PC-9 (cell line): ENCODE data around the gene CPB1. TPM values are rescaled to one million over a fixed set of nuclear protein-coding genes. Genes with fewer than 3 reads are reported as not detected.

Experiments
- BruUV-seq: library from RNA; stranded (reverse); fragments of 400-500 nt; replicated peaks from 2 replicates; lab custom pipeline; 2021; lab: Mats Ljungman, UMichigan
- CTCF ChIA-PET: fragments of 300-600 bp; sonication (Branson Sonifier 250); formaldehyde crosslinking; loops from one replicate; lab custom pipeline; 2022; ENCODE audit warnings: antibody characterized with exemption; lab: Charles Lee
- POLR2A ChIA-PET: fragments of 300-600 bp; sonication (Branson Sonifier 250); formaldehyde crosslinking; loops from one replicate; lab custom pipeline; 2022; ENCODE audit warnings: antibody characterized with exemption; ENCODE audit not compliant: unreplicated experiment; lab: Charles Lee
- DNase-seq, 2 experiments: peaks; one replicate each; pipeline versions ENCODE4 v3.0.0 to v3.0.0-alpha.2; 2015 to 2022; ENCODE audit warnings: mixed read lengths in 1 of 2
- H2AFZ ChIP-seq: fragments of 200-600 bp; sonication (generic); 2 replicates; pipeline ENCODE4 v1.8.1; 2017; ENCODE audit warnings: antibody characterized with exemption
- H3F3A ChIP-seq: fragments of 200-600 bp; sonication (generic); 2 replicates; pipeline ENCODE4 v1.8.1; 2017; ENCODE audit warnings: antibody characterized with exemption, mild to moderate bottlenecking, low read depth; ENCODE audit not compliant: insufficient read depth
- H3K27ac ChIP-seq: fragments of 200-600 bp; sonication (generic); 2 replicates; pipeline ENCODE4 v1.6.1; 2016; ENCODE audit warnings: mixed run types
- H3K27me3 ChIP-seq: fragments of 200-600 bp; sonication (generic); 2 replicates; pipeline ENCODE4 v1.6.1; 2016; ENCODE audit warnings: low read depth, mixed run types; ENCODE audit not compliant: insufficient read depth
- H3K36me3 ChIP-seq: fragments of 200-600 bp; sonication (generic); 2 replicates; pipeline ENCODE4 v1.6.1; 2016; ENCODE audit warnings: low read depth, mixed run types
- H3K4me1 ChIP-seq: fragments of 200-600 bp; sonication (generic); replicated peaks from 2 replicates; pipeline ENCODE4 v1.6.1; 2016; ENCODE audit warnings: mixed run types; ENCODE audit not compliant: insufficient read depth
- H3K4me2 ChIP-seq: fragments of 200-600 bp; sonication (generic); 2 replicates; pipeline ENCODE4 v1.6.1; 2017; ENCODE audit warnings: mixed run types
- H3K4me3 ChIP-seq: fragments of 200-600 bp; sonication (generic); 2 replicates; pipeline ENCODE4 v1.6.1; 2016; ENCODE audit warnings: mixed run types
- H3K79me2 ChIP-seq: fragments of 200-600 bp; sonication (generic); 2 replicates; pipeline ENCODE4 v1.6.1; 2017; ENCODE audit warnings: low read depth, mixed run types
- H3K9me2 ChIP-seq: fragments of 200-600 bp; sonication (generic); 2 replicates; pipeline ENCODE4 v1.8.1; 2017; ENCODE audit warnings: mild to moderate bottlenecking; ENCODE audit not compliant: insufficient read depth
- H3K9me3 ChIP-seq: fragments of 200-600 bp; sonication (generic); 2 replicates; pipeline ENCODE4 v1.8.1; 2016; ENCODE audit warnings: low read depth; ENCODE audit not compliant: insufficient read depth
- H4K20me1 ChIP-seq: fragments of 200-600 bp; sonication (generic); 2 replicates; pipeline ENCODE4 v1.8.1; 2017; ENCODE audit not compliant: insufficient read depth
- CTCF ChIP-seq: fragments of 200-600 bp; sonication (generic); conservative IDR thresholded peaks from 2 replicates; pipeline ENCODE4 v1.6.1; 2017; ENCODE audit warnings: mixed run types, antibody characterized with exemption, mild to moderate bottlenecking, moderate library complexity
- EZH2 ChIP-seq: fragments of 200-600 bp; sonication (generic); IDR thresholded peaks from 2 replicates; pipeline ENCODE4 v1.8.0; 2017; ENCODE audit warnings: antibody characterized with exemption, low read depth
- intact Hi-C: fragments of 100-400 bp; cut with micrococcal nuclease; formaldehyde crosslinking; loops from one replicate; pipeline ENCODE4 v1.10.0; 2022; ENCODE audit not compliant: unreplicated experiment
- total RNA-seq: library from RNA; stranded (reverse); gene quantifications from 2 replicates; pipeline ENCODE4 v1.2.3, GENCODE V29; 2021

The CPB1 gene
- total RNA-seq, 1 experiment from 2014 or later = not detected

DNA sequence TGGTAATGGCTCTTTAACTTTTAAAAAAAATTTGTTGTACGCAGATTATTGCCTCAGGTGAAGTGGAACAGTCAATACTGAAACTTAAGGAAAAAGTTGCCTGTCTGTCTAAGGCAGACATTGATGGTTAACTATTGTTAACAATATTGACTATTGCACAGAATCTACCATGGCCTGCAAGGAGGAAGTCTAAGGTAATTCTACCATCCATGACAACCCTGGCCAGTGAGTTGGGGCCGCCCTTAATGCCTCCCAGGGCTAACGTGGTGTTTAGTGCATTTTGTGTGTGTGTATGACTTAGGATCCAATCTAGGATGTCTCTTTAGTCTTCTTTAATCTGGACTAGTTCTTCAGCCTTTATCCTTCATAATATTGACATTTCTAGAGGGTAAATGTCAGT is 2.1 kb upstream of the CPB1 start:
- ChIA-PET CTCF (no interaction called here), POLR2A (no interaction called here)
- no peak for DNase-seq
- BruUV-seq = no TSS peak
- H3K27me3 ChIP-seq = no peaks in the 10 kb centered on the region
- no peaks in the 10 kb centered on the region for H3K36me3 ChIP-seq
- intact Hi-C loops = no loop called here
- H3K4me3 ChIP-seq = no peak overlapping the region
- H3K79me2 ChIP-seq = no peaks in the 10 kb centered on the region
- H3K4me2 ChIP-seq = no peak overlapping the region
- no peaks in the 10 kb centered on the region for H3K9me3 ChIP-seq
- TF ChIP-seq EZH2 (no peak), CTCF (no peak)
- no peaks in the 10 kb centered on the region for H3K9me2 ChIP-seq
- H4K20me1 ChIP-seq = no peaks in the 10 kb centered on the region
- H2AFZ ChIP-seq = no peak overlapping the region; the same call in 1 of the 2 replicates
- no peak overlapping the region for H3K27ac ChIP-seq
- no peaks in the 10 kb centered on the region for H3F3A ChIP-seq
- no peaks in the 10 kb centered on the region for H3K4me1 ChIP-seq

- no TSS peak for BruUV-seq
- POLR2A ChIA-PET = no interaction called here
- Histone ChIP-seq H2AFZ (no peak overlapping the region), H3K27ac (no peak overlapping the region), H4K20me1 (no peaks in the 10 kb centered on the region), H3K9me3 (no peaks in the 10 kb centered on the region), H3K4me2 (no peak overlapping the region), H3K9me2 (no peaks in the 10 kb centered on the region), H3K4me3 (no peak overlapping the region), H3F3A (no peaks in the 10 kb centered on the region), H3K4me1 (no peaks in the 10 kb centered on the region), H3K36me3 (no peaks in the 10 kb centered on the region), H3K27me3 (no peaks in the 10 kb centered on the region), H3K79me2 (no peaks in the 10 kb centered on the region)
- intact Hi-C loops = no loop called here
- TF ChIP-seq EZH2 (no peak), CTCF (no peak)
- no peak for DNase-seq
- CTCF ChIA-PET = no interaction called here
These were observed 602 bp downstream of the CPB1 start for GRCh38 chr3:148828136-148828690.

DNA sequence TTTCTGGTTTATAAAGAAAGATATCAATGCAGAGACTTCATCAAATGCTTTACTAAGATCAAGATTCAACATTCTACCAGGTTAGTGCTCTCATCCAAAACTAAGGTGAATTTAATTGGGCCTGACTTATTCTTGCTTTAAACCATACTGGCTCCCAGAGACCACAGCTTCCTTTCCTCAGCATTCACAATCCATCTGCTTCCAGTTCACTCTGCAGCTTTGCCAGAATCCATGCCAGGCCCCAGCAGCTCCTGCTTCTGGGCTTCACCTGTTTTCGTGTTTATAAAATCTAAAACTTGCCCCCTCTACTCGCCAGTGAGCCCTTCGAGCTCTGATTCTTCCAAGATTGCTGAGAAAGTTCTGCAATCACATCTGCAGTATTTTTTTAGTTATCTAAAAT is 2.3 kb downstream of the CPB1 start:
- no TSS peak for BruUV-seq
- no peaks in the 10 kb centered on the region for H3K79me2 ChIP-seq
- H3F3A ChIP-seq = no peaks in the 10 kb centered on the region
- H3K9me3 ChIP-seq = no peaks in the 10 kb centered on the region
- no peaks in the 10 kb centered on the region for H3K4me1 ChIP-seq
- H4K20me1 ChIP-seq = no peaks in the 10 kb centered on the region
- H3K4me3 ChIP-seq = no peak overlapping the region
- H3K4me2 ChIP-seq = no peak overlapping the region
- TF ChIP-seq CTCF = no peak
- no peak for TF ChIP-seq EZH2
- no peak for DNase-seq
- no peaks in the 10 kb centered on the region for H3K9me2 ChIP-seq
- CTCF ChIA-PET = no interaction called here
- POLR2A ChIA-PET = no interaction called here
- no peaks in the 10 kb centered on the region for H3K27me3 ChIP-seq
- no peak overlapping the region for H3K27ac ChIP-seq
- H2AFZ ChIP-seq = 0 out of 2 replicates have a peak overlapping the region, but pooled peaks have one; percentile 39
- intact Hi-C loops = no loop called here
- no peaks in the 10 kb centered on the region for H3K36me3 ChIP-seq
